HEK293 (cell line): ENCODE results near the gene CSNK1A1L.

ENCODE experiments used
- CTCF ChIP-seq: fragments of 450-650 bp; formaldehyde crosslinking; IDR thresholded peaks from 2 replicates; pipeline ENCODE4 v1.5.1; 2016; ENCODE audit warnings: missing biosample characterization, missing genetic modification characterization
- ZBTB8A ChIP-seq: fragments of 450-650 bp; formaldehyde crosslinking; IDR thresholded peaks from 2 replicates; pipeline ENCODE4 v1.5.1; 2016; ENCODE audit warnings: missing biosample characterization, missing genetic modification characterization
- ZNF639 ChIP-seq: fragments of 450-650 bp; formaldehyde crosslinking; IDR thresholded peaks from 2 replicates; pipeline ENCODE4 v1.5.1; 2016; ENCODE audit warnings: missing biosample characterization, missing genetic modification characterization

GRCh38 chr13:37132211-37132610 lies 26.7 kb upstream of the CSNK1A1L start:
- TF ChIP-seq CTCF (no peak), ZBTB8A (tag by site-specific recombination) (no peak), ZNF639 (tag by site-specific recombination) (no peak)
